ENCODE measurements around the gene RNFT2.

GRCh38 chr12:116771651-116772050 is 33.5 kb downstream of the RNFT2 start:
- TF ChIP-seq CTCF (IDR thresholded peaks at IDR 0.05), result no peak
- TF ChIP-seq POLR2AphosphoS5 (IDR thresholded peaks at IDR 0.05; ENCODE audit: low read depth, low read length), result no peak
- TF ChIP-seq REST (IDR thresholded peaks at IDR 0.05; ENCODE audit: insufficient read depth in 1 of 2, low read depth in 2 of 2, low read length in 1 of 2), result no peak

Measured in Panc1 (cell line).